H1 (cell line): ENCODE results near the gene DLX4. TPM values are rescaled to one million over a fixed set of nuclear protein-coding genes. Genes with fewer than 3 reads are reported as not detected.

ENCODE experiments used
- EZH2 ChIP-seq: fragments of 200-600 bp; sonication (generic); IDR thresholded peaks from 2 replicates; pipeline ENCODE4 v1.7.1; 2012; ENCODE audit warnings: low read depth, mild to moderate bottlenecking, moderate library complexity, low read length, inconsistent platforms; ENCODE audit not compliant: severe bottlenecking
- NRF1 ChIP-seq: IDR thresholded peaks from 2 replicates; pipeline ENCODE4 v1.6.1; 2011; ENCODE audit warnings: mild to moderate bottlenecking, low read depth, low read length, improper control_type of control experiment
- RAD21 ChIP-seq, 2 experiments: IDR thresholded peaks in 1 of 2; conservative IDR thresholded peaks in 1 of 2; 2 replicates each; pipeline ENCODE4 v1.6.1; 2011; ENCODE audit warnings: low read depth in 2 of 2, low read length in 2 of 2, improper control_type of control experiment in 1 of 2, inconsistent platforms in 1 of 2, mild to moderate bottlenecking in 1 of 2, moderate library complexity in 1 of 2
- SIN3A ChIP-seq, 2 experiments: IDR thresholded peaks in 1 of 2; conservative IDR thresholded peaks in 1 of 2; 2 replicates each; pipeline ENCODE4 v1.6.1; 2011 to 2012; ENCODE audit warnings: low read length in 2 of 2, improper control_type of control experiment in 1 of 2, low read depth in 1 of 2, mild to moderate bottlenecking in 1 of 2
- SIRT6 ChIP-seq: IDR thresholded peaks from one replicate; pipeline ENCODE4 v1.7.1; 2012; ENCODE audit warnings: low read length, inconsistent platforms
- polyA plus RNA-seq, 7 experiments: library from polyadenylated mRNA; depleted of rRNA in 3 of 7; stranded (reverse) in 5 of 7; unstranded in 2 of 7; fragments of >200 nt in 5 of 7; fragments of 200-250 nt in 2 of 7; gene quantifications; 1 replicate in 5 of 7; 2 replicates in 1 of 7; 4 replicates in 1 of 7; pipeline versions ENCODE4 v1.2.1 to v1.2.3, GENCODE V29; 2011 to 2013; ENCODE audit warnings: missing spikeins in 2 of 7, mixed read lengths in 2 of 7
- total RNA-seq: library from RNA; stranded (reverse); fragmentation: NEBNext Ultra II Directional; extraction: Animal tissue kit (Norgen Biotek cat#: 25700); gene quantifications from 2 replicates; pipeline ENCODE4 v1.2.1, GENCODE V29; 2021
- TF ChIP-seq, protein P1 (sequence below): fragments of 300-600 bp; sonication (generic); IDR thresholded peaks from 2 replicates; pipeline ENCODE4 v1.7.1; 2012; ENCODE audit warnings: low read length, moderate library complexity, mild to moderate bottlenecking, inconsistent platforms; ENCODE audit not compliant: insufficient replicate concordance

The DLX4 gene
- total and polyA plus RNA-seq, 2 of the 8 experiments (the other 6 are each of a cell fraction or from before 2014, with no cell fraction given): 0.67 to 0.80 TPM

DNA sequence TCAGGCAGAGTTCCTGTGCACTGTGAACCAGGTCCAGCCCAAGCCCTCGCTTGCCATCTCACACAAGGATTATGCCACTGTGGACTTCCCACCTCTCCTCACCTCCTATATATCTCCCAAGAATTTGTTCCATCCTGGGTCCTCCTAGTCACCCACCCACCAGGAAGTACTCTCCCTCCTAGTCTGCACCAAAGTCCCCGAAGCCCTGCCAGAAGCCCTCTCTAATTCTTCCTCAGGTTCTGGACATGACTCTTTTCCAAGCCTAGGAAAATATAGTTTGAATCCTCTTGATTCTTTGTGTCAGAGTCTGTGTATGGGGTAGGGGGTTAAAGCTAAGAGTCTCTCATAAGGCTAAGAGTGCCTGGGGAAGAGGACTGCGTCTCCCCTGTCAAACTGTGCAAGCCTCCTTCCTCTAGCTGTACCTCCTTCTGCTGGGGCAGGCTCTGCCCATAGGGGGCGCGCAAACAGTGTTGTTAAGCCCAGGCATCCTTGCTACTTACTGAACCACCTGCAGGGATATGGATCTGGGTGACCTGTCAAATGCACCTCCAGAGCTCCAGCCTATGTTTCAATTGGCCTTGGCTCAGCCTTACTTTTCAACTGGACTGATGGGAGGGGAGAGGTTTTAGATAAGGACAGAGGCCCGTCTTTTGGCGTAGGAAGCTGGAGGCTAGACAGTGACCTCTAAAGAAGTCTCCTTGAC is 16.6 kb upstream of the DLX4 start (continued):
- TF ChIP-seq, protein P1, sequence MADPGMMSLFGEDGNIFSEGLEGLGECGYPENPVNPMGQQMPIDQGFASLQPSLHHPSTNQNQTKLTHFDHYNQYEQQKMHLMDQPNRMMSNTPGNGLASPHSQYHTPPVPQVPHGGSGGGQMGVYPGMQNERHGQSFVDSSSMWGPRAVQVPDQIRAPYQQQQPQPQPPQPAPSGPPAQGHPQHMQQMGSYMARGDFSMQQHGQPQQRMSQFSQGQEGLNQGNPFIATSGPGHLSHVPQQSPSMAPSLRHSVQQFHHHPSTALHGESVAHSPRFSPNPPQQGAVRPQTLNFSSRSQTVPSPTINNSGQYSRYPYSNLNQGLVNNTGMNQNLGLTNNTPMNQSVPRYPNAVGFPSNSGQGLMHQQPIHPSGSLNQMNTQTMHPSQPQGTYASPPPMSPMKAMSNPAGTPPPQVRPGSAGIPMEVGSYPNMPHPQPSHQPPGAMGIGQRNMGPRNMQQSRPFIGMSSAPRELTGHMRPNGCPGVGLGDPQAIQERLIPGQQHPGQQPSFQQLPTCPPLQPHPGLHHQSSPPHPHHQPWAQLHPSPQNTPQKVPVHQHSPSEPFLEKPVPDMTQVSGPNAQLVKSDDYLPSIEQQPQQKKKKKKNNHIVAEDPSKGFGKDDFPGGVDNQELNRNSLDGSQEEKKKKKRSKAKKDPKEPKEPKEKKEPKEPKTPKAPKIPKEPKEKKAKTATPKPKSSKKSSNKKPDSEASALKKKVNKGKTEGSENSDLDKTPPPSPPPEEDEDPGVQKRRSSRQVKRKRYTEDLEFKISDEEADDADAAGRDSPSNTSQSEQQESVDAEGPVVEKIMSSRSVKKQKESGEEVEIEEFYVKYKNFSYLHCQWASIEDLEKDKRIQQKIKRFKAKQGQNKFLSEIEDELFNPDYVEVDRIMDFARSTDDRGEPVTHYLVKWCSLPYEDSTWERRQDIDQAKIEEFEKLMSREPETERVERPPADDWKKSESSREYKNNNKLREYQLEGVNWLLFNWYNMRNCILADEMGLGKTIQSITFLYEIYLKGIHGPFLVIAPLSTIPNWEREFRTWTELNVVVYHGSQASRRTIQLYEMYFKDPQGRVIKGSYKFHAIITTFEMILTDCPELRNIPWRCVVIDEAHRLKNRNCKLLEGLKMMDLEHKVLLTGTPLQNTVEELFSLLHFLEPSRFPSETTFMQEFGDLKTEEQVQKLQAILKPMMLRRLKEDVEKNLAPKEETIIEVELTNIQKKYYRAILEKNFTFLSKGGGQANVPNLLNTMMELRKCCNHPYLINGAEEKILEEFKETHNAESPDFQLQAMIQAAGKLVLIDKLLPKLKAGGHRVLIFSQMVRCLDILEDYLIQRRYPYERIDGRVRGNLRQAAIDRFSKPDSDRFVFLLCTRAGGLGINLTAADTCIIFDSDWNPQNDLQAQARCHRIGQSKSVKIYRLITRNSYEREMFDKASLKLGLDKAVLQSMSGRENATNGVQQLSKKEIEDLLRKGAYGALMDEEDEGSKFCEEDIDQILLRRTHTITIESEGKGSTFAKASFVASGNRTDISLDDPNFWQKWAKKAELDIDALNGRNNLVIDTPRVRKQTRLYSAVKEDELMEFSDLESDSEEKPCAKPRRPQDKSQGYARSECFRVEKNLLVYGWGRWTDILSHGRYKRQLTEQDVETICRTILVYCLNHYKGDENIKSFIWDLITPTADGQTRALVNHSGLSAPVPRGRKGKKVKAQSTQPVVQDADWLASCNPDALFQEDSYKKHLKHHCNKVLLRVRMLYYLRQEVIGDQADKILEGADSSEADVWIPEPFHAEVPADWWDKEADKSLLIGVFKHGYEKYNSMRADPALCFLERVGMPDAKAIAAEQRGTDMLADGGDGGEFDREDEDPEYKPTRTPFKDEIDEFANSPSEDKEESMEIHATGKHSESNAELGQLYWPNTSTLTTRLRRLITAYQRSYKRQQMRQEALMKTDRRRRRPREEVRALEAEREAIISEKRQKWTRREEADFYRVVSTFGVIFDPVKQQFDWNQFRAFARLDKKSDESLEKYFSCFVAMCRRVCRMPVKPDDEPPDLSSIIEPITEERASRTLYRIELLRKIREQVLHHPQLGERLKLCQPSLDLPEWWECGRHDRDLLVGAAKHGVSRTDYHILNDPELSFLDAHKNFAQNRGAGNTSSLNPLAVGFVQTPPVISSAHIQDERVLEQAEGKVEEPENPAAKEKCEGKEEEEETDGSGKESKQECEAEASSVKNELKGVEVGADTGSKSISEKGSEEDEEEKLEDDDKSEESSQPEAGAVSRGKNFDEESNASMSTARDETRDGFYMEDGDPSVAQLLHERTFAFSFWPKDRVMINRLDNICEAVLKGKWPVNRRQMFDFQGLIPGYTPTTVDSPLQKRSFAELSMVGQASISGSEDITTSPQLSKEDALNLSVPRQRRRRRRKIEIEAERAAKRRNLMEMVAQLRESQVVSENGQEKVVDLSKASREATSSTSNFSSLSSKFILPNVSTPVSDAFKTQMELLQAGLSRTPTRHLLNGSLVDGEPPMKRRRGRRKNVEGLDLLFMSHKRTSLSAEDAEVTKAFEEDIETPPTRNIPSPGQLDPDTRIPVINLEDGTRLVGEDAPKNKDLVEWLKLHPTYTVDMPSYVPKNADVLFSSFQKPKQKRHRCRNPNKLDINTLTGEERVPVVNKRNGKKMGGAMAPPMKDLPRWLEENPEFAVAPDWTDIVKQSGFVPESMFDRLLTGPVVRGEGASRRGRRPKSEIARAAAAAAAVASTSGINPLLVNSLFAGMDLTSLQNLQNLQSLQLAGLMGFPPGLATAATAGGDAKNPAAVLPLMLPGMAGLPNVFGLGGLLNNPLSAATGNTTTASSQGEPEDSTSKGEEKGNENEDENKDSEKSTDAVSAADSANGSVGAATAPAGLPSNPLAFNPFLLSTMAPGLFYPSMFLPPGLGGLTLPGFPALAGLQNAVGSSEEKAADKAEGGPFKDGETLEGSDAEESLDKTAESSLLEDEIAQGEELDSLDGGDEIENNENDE: no peak
- peak; percentile 81 to 88 for TF ChIP-seq RAD21 (IDR thresholded peaks at IDR 0.05 in 1 of 2, conservative IDR thresholded peaks at IDR 0.05 in 1 of 2; ENCODE audit: low read depth in 2 of 2, low read length in 2 of 2)
- TF ChIP-seq EZH2: no peak
- no peak for TF ChIP-seq NRF1
- TF ChIP-seq SIRT6: no peak
- TF ChIP-seq SIN3A (conservative IDR thresholded peaks at IDR 0.05 in 1 of 2, IDR thresholded peaks at IDR 0.05 in 1 of 2; ENCODE audit: low read depth in 1 of 2, low read length in 2 of 2): peak in 1 of 2 experiments; percentile 80; a peak in 1 of 4 replicates
